ENCODE results near the gene ZNF608.

Gene ZNF608

DNA sequence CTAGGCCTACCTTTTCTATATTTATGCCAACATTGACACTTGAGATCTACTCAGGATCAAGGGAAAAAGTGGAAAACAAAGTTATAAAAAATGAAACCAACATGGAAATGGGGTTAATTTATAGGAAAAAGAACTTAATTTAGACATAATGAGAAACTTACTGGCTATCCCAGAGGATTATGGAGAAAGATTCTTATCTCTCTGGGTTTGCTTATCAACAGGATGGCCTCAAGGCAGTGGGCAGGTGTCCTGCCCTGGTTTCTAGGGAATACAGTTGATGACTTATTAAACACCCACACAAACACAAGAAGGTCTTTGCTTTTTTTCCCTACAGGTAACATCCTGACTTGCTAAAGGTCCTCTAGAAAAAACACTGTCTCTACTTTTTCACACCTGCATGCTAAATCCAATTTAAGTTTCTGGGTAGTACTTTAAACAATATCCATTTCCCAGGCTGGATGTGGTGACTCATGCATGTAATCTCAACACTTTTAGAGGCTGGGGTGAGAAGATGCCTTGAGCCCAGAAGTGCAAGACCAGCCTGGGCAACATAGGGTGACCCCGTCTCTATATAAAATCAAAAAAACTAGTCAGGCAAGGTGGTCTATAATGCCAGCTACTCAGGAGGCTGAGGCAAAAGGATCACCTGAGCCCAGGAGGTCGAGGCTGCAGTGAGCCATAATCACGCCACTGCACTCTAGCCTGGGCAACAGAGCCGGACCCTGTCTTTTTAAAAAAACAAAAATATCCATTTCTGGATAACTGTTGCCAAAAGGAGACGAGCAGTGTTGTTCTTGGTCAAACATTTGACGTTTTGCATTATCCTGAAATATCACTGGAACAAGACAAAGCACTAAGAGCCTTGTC lies 6.6 kb upstream of the ZNF608 start:
- Histone ChIP-seq H3K4me1 (ENCODE audit: control insufficient read depth, insufficient read depth, low read length) (no peaks in the 10 kb centered on the region), H3K36me3 (ENCODE audit: control insufficient read depth in 2 of 2, insufficient read depth in 2 of 2, low read length in 2 of 2) (no peaks in the 10 kb centered on the region), H3K9ac (ENCODE audit: low read length in 2 of 2) (no peak overlapping the region), H3K9me3 (ENCODE audit: control insufficient read depth in 2 of 2, low read length in 2 of 2) (no peaks in the 10 kb centered on the region), H3K27ac (ENCODE audit: low read length) (no peak overlapping the region), H3K27me3 (ENCODE audit: control insufficient read depth in 1 of 2, insufficient read depth in 2 of 2, low read length in 2 of 2) (no peaks in the 10 kb centered on the region), H3K4me3 (ENCODE audit: low read length in 2 of 2) (no peak overlapping the region)

DNA sequence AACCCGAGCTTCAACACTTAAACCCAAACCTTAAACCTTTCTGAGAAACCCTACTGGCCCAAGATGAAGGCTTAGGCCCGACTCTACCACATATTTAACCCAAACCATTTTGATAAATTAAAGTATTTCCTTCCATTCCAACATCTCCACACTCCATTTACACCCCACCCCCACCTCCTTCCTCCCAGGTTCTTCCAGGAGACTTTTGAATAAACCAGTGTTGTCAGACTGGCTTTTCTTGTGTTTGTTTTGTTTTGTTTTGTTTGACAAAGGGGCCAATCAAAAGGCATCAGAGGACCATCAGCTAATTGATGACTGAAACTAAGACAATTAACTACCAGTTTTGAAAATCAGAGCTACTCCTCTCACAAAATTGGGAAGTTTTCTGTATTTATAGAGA lies 4.6 kb upstream of the ZNF608 start:
- H3K9me3 ChIP-seq (ENCODE audit: control insufficient read depth in 2 of 2, low read length in 2 of 2): no peaks in the 10 kb centered on the region
- no peak overlapping the region for H3K27ac ChIP-seq (ENCODE audit: low read length)
- H3K4me3 ChIP-seq (ENCODE audit: low read length in 2 of 2): no peak overlapping the region
- no peaks in the 10 kb centered on the region for H3K27me3 ChIP-seq (ENCODE audit: control insufficient read depth in 1 of 2, insufficient read depth in 2 of 2, low read length in 2 of 2)
- no peak overlapping the region for H3K9ac ChIP-seq (ENCODE audit: low read length in 2 of 2)
- H3K4me1 ChIP-seq (ENCODE audit: control insufficient read depth, insufficient read depth, low read length): no peaks in the 10 kb centered on the region
- H3K36me3 ChIP-seq (ENCODE audit: control insufficient read depth in 2 of 2, insufficient read depth in 2 of 2, low read length in 2 of 2): no peaks in the 10 kb centered on the region

DNA sequence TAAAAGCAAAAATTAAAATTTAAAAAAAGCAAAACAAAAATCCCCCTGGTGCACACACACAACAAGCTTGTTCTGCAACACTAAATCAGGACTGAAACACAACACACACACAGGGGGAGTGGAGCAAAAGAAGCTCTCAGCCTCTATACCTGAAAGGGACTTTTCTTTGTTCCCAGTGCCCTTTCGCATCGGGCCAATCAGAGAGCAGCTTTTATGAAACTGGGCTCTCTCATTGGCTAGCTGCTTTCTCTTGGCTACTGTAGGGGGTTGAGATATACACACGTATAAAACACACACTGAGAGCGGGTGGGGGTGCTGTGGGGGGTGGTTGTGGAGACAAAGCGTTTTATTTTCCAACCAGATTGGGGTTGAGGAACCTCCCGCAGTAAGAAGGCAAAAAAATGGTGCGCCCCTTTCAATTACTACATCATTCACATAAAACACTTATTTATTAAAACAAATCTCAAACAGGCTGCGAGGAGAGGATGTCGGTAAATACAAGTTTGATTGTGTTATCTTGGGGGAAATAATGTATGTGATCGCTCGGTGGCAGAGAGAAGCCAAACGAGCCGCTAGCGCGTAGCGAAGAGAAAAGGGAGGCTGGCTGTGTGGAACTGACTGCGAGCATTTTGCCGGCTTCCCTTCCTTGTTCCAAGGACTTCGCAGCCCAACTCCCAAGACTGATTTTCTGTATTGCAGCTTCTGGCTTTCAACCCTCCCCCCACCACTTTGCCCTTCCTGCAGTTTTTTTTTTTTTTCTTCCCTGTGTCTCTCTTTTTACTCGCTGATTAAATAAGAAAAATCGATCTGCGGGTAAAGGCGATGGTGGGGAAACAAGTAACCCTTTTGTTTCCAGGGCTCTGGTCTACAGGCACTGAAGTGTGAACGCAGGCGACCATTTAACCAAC lies 2.5 kb upstream of the ZNF608 start:
- Histone ChIP-seq H3K36me3 (ENCODE audit: control insufficient read depth in 2 of 2, insufficient read depth in 2 of 2, low read length in 2 of 2) (no peaks in the 10 kb centered on the region), H3K27me3 (ENCODE audit: control insufficient read depth in 1 of 2, insufficient read depth in 2 of 2, low read length in 2 of 2) (no peaks in the 10 kb centered on the region), H3K4me1 (ENCODE audit: control insufficient read depth, insufficient read depth, low read length) (peaks cover 3% of the 10 kb centered on the region), H3K27ac (ENCODE audit: low read length) (peak overlapping the region; percentile 77), H3K9ac (ENCODE audit: low read length in 2 of 2) (peak overlapping the region; percentile 71 to 78), H3K4me3 (ENCODE audit: low read length in 2 of 2) (peak overlapping the region; percentile 64 to 80), H3K9me3 (ENCODE audit: control insufficient read depth in 2 of 2, low read length in 2 of 2) (no peaks in the 10 kb centered on the region)

DNA sequence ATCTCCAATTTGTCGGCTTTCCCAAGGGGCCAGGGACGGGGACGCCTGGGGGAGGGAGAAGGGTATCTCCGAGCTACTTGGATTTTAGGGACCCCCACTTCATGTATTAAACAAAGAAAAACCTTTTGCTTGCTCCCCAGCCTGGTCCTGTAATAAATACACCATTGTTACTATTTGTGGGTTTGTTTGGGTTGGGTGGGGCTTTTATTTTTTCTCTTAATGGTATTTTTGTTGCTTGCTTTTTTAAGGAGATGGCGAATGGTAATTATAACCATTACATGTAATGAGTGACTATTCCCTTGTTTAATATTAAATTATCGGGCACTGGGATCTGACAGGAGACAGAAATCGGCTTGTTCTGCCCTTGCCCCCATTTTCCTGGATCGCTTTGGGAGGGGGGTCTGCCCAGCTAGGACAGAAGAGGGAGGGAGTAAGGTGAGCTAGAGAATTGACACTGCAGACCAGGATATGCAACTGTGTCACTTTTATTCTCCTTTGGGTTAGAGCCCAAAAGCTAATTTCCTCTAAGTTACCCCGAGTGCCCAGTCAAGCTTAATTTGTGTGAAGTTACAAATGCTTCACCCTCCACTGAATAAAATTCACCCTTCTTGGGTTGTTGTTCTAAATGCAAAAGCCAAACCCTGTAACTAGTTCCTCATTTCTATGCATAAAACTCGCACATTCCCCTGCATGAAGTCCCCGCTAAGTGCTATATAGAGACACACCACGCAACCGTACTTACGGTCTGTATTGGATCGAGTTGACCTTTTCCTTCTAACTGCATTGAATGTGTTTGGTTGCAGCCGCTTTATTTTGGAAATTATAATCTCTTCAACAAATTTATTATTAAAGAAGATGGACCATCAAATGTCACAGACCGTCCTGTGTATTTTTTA lies 1.6 kb upstream of the ZNF608 start:
- Histone ChIP-seq H3K27ac (ENCODE audit: low read length) (peak overlapping the region; percentile 77), H3K4me1 (ENCODE audit: control insufficient read depth, insufficient read depth, low read length) (peaks cover 6% of the 10 kb centered on the region), H3K9ac (ENCODE audit: low read length in 2 of 2) (peak overlapping the region; percentile 58 to 75), H3K9me3 (ENCODE audit: control insufficient read depth in 2 of 2, low read length in 2 of 2) (no peaks in the 10 kb centered on the region), H3K36me3 (ENCODE audit: control insufficient read depth in 2 of 2, insufficient read depth in 2 of 2, low read length in 2 of 2) (no peaks in the 10 kb centered on the region), H3K27me3 (ENCODE audit: control insufficient read depth in 1 of 2, insufficient read depth in 2 of 2, low read length in 2 of 2) (no peaks in the 10 kb centered on the region), H3K4me3 (ENCODE audit: low read length in 2 of 2) (peak overlapping the region; percentile 64 to 80)

DNA sequence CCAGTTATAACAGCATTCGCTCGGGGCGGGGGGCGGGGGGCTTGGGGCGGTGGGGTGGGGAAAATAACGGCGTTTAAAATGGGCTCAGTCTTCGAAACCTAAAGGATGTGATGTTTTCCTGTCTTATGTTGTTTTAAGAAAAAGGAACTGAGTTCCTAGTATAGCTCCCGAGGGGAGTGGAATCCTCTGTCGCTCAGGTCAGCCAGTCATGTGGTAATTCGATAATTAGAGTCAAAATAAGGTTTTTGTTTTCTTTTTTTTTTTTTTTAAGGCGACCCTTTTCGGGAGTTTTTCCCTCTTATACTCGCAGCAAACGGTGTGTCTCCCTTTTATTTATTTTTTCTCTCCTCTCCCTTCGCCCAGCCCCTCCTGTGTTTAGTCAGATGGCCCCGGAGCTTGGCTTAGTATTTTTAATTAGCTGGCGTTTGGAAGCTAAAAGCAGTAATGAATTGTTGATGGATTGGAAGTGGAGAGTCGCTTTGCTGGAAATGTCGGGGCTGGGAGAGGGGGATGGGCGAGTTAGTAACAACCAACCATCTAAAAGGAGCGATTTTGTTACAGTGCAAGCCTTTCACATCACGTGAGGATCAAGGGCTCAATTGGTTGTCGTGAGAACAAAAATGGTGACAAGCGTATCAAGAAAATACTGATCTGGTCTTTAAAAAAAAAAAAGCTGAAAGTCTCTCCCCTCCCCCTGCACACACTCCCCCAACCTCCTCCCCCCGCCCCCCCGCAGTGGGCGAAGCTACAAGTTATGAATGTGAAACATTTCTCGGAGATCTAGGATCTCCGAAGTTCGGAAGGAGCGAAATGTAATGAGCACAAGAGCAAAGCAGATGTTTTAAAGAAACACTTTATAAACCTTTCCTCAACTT lies 714 bp upstream of the ZNF608 start:
- H3K9ac ChIP-seq (ENCODE audit: low read length in 2 of 2): peak overlapping the region; percentile 75 to 86
- H3K4me1 ChIP-seq (ENCODE audit: control insufficient read depth, insufficient read depth, low read length): peaks cover 8% of the 10 kb centered on the region
- H3K27me3 ChIP-seq (ENCODE audit: control insufficient read depth in 1 of 2, insufficient read depth in 2 of 2, low read length in 2 of 2): no peaks in the 10 kb centered on the region
- peak overlapping the region; percentile 64 to 80 for H3K4me3 ChIP-seq (ENCODE audit: low read length in 2 of 2)
- H3K36me3 ChIP-seq (ENCODE audit: control insufficient read depth in 2 of 2, insufficient read depth in 2 of 2, low read length in 2 of 2): no peaks in the 10 kb centered on the region
- no peaks in the 10 kb centered on the region for H3K9me3 ChIP-seq (ENCODE audit: control insufficient read depth in 2 of 2, low read length in 2 of 2)
- peak overlapping the region; percentile 80 for H3K27ac ChIP-seq (ENCODE audit: low read length)

DNA sequence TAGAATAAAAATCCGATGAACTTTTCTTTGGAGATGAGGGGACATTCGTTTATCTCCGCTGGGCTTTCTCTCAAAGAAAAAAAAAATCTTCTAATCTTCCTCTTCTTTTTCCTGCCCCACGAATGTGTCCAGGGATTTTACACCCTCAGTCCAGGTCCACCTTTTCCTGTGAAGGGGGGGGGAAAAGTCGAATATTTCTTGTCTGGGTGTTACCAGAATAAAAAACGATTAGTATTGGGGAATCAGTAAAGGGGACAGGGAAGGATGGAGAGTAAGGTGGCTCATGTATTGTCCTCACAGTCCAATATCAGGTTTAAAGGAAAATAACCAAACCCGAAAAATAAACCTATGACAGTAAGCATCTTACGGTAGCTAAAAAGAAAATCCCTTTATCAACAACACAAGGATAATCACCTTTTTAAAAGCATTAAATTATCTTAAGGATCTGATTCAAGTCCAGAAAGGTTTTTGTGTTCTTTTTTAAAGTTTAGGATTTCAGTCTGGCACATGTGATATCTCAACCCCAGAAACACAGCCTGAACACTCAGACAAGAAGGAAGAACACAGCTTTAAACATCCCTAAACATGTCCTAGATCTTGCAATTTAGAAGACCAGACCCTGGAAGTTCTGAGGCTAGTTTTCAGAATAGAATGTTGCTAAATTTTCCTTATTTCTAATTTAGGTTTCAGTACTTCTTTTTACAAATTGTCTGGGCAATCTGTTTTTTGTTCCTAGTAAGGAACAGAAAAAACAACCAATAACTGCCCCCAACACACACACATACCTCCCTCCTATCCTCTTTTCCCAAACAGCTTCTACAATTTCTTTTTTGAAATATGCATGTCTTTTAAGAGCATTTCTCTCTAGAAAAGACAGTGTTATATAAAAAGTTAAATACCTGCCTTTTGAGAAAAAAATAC lies 1.2 kb downstream of the ZNF608 start:
- H3K27me3 ChIP-seq (ENCODE audit: control insufficient read depth in 1 of 2, insufficient read depth in 2 of 2, low read length in 2 of 2): no peaks in the 10 kb centered on the region
- H3K4me3 ChIP-seq (ENCODE audit: low read length in 2 of 2): peak overlapping the region; percentile 80 to 83
- peaks cover 17% of the 10 kb centered on the region for H3K4me1 ChIP-seq (ENCODE audit: control insufficient read depth, insufficient read depth, low read length)
- H3K27ac ChIP-seq (ENCODE audit: low read length): peak overlapping the region; percentile 80
- peak overlapping the region; percentile 31 to 80 for H3K9ac ChIP-seq (ENCODE audit: low read length in 2 of 2)
- no peaks in the 10 kb centered on the region for H3K9me3 ChIP-seq (ENCODE audit: control insufficient read depth in 2 of 2, low read length in 2 of 2)
- no peaks in the 10 kb centered on the region for H3K36me3 ChIP-seq (ENCODE audit: control insufficient read depth in 2 of 2, insufficient read depth in 2 of 2, low read length in 2 of 2)

DNA sequence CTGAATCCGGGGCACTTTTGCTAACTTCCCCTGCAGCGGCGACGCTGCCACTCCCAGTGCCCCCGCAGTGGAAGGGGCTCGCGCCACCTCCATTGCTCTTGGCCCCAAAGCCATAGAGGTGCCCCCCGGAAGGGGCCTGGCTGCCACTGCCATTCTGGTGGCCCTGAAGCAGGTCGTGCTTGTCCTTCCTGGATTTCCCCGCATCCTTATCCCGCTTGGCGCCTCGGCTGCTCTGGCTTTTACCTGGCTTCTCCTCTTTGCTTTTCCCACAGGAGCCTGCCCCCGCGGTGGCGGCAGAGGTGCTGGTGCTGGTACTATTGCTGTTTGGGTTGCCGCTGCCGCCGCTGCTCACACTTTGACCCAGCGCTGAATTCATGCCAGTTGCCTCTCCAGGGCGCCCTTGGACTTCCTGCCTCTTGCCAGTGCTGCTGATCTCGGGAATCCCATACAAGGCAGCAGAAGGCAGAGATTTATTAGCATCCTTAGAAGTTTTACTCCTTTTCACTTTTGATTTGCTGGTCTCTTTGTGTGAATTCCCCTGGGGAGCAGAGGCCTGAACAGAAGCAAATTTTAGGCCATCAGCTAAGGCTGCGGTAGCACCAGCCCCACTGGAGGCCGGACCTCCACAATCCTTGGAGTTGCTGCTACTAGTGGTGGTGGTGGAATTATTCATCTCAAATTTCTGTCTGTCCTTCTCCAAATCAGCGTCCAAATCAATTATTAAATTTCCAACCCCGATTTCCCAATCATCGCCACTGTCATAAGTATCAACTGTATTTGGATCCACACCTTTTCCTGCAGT lies 2.1 kb downstream of the ZNF608 start:
- Histone ChIP-seq H3K4me3 (ENCODE audit: low read length in 2 of 2) (peak overlapping the region; percentile 55 to 80), H3K27ac (ENCODE audit: low read length) (peak overlapping the region; percentile 80), H3K36me3 (ENCODE audit: control insufficient read depth in 2 of 2, insufficient read depth in 2 of 2, low read length in 2 of 2) (no peaks in the 10 kb centered on the region), H3K9me3 (ENCODE audit: control insufficient read depth in 2 of 2, low read length in 2 of 2) (no peaks in the 10 kb centered on the region), H3K27me3 (ENCODE audit: control insufficient read depth in 1 of 2, insufficient read depth in 2 of 2, low read length in 2 of 2) (no peaks in the 10 kb centered on the region), H3K9ac (ENCODE audit: low read length in 2 of 2) (peak overlapping the region; percentile 52 to 68), H3K4me1 (ENCODE audit: control insufficient read depth, insufficient read depth, low read length) (peaks cover 17% of the 10 kb centered on the region)

DNA sequence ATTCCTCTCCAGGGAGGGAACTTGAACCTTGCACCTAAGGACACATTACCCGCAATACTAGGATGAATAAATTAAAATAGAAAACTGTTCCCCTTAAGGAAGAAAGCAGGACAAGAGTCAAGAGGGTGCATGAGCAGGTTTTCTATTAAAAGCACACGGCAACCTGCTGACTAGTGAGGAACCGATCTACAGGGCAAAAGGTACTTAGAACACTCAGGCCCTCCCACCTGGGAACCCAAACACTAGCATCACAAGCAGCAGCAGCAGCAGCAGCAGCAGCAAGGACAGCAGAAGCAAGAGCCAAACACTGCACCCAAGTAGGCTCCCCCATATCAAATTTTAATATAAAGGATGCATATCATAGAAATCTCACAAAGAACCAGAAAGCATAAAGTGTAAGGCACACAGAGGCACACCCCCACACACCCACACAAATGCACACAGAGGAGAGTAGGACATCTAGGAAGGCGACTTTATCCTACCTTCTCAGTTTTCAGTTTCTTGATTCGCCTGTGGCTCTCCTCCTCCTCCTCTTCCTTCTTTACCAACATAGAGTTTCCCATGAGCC lies 2.8 kb downstream of the ZNF608 start:
- Histone ChIP-seq H3K36me3 (ENCODE audit: control insufficient read depth in 2 of 2, insufficient read depth in 2 of 2, low read length in 2 of 2) (no peaks in the 10 kb centered on the region), H3K4me1 (ENCODE audit: control insufficient read depth, insufficient read depth, low read length) (peaks cover 17% of the 10 kb centered on the region), H3K9ac (ENCODE audit: low read length in 2 of 2) (peak overlapping the region; percentile 52 to 68), H3K4me3 (ENCODE audit: low read length in 2 of 2) (peak overlapping the region; percentile 55 to 80), H3K9me3 (ENCODE audit: control insufficient read depth in 2 of 2, low read length in 2 of 2) (no peaks in the 10 kb centered on the region), H3K27ac (ENCODE audit: low read length) (peak overlapping the region; percentile 80), H3K27me3 (ENCODE audit: control insufficient read depth in 1 of 2, insufficient read depth in 2 of 2, low read length in 2 of 2) (no peaks in the 10 kb centered on the region)
